Dermis microvascular lymphatic vessel endothelial cell (primary cell): ENCODE data around the gene RPL35. TPM values are rescaled to one million over a fixed set of nuclear protein-coding genes. Genes with fewer than 3 reads are reported as not detected.

ENCODE experiments used
- DNase-seq, 2 donors: peaks; one replicate each; pipeline versions ENCODE4 v3.0.0 to v3.0.0-alpha.2; 2010; ENCODE audit warnings: low read depth in 2 of 2
- total RNA-seq: library from RNA; depleted of rRNA; stranded (reverse); fragments of >200 nt; gene quantifications from 2 replicates; pipeline ENCODE4 v1.2.1, GENCODE V29; 2014

RPL35 gene
- total RNA-seq, 1 donor from 2014 or later, result 1,670 TPM

DNA sequence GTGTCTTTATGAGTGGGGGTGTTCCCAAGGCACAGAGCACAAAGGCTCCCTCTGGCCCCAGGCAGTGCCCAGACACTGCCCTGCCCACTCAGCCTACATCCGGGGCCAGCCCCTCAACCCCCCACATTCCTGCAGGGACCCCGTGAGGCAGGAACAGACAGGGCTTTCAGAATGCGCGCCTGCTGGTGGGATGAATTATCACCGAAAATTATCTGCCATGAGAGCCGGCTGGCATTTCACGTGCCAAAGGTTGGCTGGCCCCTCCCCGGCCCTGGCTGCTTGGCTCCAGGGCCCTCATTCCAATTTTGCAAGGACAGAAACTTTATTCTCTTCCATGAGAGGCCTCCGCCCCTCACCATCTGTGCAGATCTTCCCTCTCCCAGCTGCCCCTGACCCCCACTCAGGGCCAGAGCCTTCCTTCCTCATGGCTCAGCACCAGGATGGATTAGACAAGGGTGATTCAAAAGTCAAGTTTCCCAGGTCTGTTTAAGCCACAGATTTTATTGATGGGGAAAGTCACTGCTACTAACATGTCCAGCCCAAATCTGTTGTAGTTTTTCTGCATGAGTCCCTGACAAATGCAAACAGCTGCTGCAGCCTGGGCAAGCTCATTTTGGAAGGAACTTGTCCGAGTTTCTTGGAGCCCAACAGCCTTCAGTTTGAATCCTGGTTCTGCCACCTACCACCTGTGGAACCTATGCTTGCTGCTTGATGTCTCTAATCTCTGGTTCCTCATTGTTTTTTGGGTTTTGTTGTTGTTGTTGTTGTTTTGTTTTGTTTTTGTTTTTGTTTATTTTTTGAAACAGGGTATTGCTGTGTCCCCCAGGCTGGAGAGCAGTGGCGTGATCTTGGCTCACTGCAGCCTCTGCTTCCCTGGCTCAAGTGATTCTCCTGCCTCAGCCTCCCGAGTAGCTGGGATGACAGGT is 40.8 kb downstream of the RPL35 start:
- DNase-seq, result no peak

DNA sequence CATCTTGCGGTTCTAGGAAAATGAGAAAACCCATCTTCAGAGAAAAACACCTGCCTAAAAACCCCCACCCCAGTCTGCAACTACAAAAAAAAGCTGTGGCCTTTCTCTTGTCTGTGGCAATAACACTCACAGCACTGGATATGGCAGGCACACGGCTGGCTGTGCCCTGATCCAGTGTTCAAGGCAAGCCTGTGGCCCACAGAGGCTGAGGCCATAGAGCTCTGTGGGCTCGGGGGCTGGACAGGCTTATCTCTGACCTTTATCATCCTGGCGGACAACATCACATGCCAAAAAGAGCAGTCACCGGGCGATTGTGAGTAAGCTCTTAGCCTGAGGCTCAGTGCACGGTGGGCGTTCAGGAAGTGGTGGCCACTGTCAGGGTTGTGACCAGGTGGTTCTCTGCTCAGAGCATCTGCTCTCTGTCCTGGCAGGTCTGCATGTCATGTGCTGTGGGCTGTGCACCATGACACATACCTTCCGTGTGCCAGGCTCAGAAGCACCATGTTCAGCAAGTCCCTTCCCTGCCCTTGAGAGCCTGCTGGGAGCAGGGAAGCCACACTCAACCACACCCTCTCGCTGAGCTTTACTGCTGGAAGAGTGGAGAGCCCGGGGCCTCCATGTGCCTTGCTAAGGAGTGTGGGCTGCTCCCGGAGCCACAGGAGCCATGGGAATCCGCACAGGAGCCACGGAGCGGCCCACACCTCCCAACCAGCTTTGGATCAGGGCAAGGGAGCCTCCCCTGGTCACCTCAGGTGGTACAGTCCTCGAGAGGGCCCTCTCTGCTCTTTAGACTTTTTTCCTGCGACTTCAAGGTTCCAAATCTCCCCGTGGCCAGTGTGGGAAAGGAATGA is 43.1 kb downstream of the RPL35 start:
- DNase-seq, result peak; percentile 40 to 67

DNA sequence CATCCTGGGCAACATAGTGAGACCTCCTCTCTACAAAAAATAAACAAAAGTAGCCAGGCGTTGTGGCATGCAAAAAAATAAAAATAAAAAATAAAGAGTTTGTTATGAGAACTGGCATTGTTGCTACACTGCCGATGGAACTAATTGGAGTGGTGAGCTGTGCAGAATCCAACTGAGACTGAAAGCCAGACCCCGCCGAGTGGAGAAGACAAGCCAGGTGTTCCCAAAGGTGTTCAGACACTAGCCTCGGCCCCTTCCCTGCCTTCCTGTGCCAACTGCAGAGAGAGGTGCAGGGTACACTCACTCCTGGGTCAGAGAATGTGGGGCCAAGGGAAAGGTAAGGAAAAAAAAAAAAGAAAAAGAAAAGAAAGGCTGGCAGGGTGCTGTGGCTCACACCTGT is 46.2 kb downstream of the RPL35 start:
- no peak for DNase-seq

DNA sequence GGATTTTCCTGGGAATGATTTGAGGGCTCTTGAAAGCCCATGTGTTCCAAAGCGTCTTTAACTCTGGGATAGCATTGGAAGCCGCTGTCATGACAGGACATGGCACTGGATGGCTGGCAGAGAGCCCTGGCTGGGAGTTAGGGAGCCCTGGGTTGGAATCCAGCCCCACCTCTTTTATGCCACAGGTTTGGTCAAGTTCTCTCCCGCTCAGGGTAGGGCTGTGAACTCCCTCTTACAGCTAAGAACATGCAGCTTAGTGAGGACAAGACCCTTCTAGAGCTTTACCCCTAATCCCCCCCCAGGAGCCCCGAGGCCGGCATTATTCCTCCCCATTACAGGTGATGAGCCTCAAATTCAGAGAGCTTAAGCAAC is 47.6 kb downstream of the RPL35 start:
- no peak for DNase-seq

DNA sequence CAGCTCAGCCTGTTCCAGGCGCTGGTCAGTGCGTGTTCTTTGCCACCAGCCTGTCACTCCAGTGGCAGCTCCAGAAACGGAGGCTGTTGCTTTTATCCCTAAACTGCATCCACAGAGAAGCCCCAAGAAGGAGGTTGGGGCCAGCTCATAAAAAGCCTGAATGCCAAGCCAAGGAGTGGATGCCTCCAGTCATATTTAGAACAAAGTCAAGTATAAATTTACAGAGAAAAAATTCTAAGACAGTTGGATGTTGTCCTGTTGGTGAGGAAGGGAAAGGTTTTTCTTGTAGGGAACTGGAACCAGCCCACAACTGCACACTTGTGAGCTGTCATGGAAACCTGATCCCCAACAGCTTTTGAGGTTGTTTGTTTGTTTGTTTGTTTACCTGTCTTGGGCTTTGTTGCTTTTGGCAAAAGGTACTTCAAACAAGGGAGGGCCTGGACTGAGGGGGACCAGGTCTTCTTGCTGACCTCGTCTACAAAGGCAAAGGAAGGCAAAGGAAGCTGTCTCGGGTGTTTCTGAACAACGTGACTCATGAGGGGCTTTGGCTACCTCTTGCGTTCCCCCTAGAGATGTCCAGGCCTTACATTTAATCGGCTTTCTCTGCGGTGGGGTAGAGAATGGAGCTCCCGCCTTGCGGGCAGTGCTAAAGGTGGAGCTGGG is 48.1 kb downstream of the RPL35 start:
- no peak for DNase-seq

DNA sequence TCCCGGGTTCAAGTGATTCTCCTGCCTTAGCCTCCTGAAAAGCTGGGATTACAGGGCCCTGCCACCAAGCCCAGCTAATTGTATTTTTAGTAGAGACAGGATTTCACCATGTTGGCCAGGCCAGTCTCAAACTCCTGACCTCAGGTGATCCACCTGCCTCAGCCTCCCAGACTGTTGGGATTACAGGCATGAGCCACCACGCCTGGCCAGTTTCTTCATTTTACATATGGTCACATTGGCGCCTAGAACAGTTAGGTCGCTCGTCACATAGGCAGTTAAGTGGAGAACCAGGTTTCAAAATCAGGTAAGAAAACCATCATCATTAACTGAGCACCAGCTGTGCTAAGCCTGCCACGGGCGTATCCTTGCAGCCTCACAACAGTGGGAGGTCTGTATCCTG is 48.7 kb downstream of the RPL35 start:
- DNase-seq, result no peak

DNA sequence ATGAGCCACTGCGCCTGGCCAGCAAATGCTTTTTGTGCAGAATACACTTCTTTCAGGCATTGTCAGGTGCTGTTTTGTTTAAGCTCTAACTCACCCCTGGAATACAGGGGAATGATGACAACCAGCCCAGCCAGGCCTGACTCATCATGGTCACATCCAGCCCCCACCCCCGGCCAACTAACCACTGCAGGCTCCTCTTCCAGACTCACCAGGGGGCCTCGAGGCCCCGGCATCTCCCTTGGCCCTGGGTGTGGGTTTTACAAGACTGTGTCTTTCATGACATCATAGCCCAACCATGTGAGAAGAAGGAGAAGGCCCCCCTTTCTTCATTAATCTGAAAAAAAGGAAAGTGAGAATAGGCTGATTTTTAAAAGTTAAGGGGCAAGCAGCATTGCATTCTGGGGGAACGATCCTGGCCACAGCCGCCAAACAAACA is 49.3 kb downstream of the RPL35 start:
- DNase-seq, result peak in 1 of 2 donors; percentile 47

DNA sequence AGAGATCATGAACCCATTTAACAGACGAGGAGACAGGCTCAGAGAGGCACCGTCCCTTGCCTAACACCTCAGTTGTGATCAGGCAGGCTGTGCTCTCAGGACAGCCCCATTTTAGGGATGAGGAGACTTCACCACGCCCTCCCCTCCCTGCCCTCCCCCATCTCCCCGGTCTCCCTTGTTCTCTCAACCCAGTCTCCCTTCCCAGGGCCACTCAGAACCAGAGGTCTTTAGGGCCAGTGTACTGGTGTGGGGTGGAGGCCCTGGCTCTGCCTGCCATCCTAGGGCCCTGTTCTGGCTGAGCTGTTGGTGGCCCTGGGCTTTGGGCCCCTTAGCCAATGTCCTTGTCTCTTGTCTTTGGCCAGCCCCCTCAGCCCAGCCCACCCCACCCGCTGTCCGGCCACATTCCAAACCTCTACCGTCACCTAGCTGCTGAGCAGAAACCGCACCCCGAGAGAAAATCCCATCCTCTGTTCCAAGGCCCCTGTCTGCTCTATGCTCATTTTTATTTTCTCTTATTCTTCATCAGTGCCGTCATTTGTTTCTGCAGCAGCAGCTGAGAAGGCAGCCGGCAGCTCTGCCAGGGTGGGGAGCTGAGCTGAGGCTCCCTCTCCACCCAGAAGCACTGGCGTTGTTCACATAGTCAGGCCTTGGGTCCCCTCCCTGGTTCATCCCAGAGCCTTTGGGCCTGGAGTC is 50.9 kb downstream of the RPL35 start:
- peak in 1 of 2 donors; percentile 40 for DNase-seq

DNA sequence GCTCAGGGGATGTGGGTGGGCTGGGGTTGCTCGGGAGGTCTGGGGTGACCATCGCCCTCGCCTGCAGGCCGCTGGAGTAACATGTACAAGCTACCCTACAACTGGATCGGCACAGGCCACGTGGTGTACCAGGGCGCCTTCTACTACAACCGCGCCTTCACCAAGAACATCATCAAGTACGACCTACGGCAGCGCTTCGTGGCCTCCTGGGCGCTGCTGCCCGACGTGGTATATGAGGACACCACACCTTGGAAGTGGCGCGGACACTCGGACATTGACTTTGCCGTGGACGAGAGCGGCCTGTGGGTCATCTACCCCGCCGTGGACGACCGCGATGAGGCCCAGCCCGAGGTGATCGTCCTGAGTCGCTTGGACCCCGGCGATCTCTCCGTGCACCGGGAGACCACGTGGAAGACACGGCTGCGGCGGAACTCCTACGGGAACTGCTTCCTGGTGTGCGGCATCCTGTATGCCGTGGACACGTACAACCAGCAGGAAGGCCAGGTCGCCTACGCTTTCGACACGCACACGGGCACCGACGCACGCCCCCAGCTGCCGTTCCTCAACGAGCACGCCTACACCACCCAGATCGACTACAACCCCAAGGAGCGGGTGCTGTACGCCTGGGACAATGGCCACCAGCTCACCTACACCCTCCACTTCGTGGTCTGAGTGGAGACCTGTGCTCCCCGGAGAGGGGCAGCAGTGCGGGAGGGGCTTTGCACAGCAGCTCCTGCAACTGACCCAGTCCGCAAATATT is 51.8 kb downstream of the RPL35 start:
- no peak for DNase-seq

DNA sequence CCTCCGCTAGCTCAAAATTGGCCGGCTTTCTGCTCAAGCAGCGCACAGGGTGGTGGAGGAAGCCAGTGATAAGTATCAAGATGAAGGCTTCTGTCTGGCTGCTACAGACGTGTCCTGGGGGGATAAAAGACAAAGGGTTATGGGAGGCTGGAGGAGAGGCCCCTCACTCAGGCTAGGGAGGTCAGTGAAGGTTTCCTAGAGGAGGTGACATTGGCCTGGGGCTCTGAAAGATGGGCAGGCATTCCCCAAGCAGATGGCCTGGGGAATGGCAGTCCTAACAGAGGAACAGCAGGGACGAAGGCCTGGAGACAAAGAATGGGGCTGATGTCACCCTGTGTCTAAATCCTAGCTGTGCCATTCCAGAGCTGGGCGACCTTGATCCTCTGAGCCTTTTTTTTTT is 52.5 kb downstream of the RPL35 start:
- no peak for DNase-seq

DNA sequence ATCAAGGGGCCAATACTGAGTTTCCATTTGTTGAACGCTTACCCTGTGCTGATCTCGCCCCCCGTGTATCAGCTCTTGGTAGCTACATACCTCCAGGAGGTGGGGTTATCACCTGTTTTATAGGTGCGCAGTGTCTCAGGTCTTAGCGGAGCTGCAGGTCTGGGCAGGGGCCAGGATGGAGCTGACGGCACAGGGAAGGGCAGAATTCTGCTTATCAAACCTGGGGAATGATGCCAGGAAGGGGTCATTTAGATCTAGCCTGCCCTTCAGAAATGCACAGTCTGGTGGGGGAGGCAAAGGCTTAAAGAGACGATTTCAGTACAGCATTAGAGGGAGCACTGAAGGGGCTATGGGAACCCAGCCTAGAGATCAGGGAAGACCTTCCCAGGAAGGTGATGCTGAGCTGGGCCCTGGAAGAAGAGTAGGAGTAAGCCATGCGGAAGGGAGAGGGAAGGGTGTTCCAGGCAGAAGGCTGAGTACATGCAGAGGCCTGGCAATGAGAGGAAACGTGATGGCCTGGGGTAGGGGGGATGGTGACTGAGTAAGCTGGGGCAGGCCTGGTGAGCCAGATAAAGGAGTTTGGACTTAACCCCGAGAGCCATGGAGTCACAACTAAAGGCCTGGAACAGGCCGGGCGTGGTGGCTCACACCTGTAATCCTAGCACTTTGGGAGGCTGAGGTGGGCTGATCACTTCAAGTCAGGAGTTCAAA is 53.4 kb downstream of the RPL35 start:
- DNase-seq, result no peak

Other genes with a start within 250 kb of the RPL35 start
- gene NR6A1, start 90.6 kb downstream of the RPL35 start, total RNA-seq, result 0.77 and 1.4 TPM in 2 replicates
- gene OLFML2A, start 84.8 kb downstream of the RPL35 start, total RNA-seq, result 1.9 and 2.3 TPM in 2 replicates
- not detected in 2 replicates for gene WDR38, start 8.5 kb downstream of the RPL35 start, total RNA-seq
- 13.7 and 16.3 TPM in 2 replicates for gene ARPC5L, start 173 bp upstream of the RPL35 start, total RNA-seq
- 5.9 and 7.6 TPM in 2 replicates for gene GOLGA1, start 79.1 kb upstream of the RPL35 start, total RNA-seq